Hypothalamus (tissue), 51 donors: ENCODE measurements around the gene CD164.
"Not testable (repeated sequence)": the region's sequence is repeated elsewhere in the genome, so short reads cannot be mapped to it uniquely, and the experiment has no call there.

ENCODE experiments used
- DNase-seq, 51 donors: peaks; one replicate each; lab custom pipeline; 2025; lab: John Stamatoyannopoulos, UW

CD164 gene

GRCh38 chr6:109377717-109378116, 4.5 kb downstream of the CD164 start:
- DNase-seq, result no peak

GRCh38 chr6:109374326-109374892, 7.9 kb downstream of the CD164 start:
- DNase-seq, result no peak

DNA sequence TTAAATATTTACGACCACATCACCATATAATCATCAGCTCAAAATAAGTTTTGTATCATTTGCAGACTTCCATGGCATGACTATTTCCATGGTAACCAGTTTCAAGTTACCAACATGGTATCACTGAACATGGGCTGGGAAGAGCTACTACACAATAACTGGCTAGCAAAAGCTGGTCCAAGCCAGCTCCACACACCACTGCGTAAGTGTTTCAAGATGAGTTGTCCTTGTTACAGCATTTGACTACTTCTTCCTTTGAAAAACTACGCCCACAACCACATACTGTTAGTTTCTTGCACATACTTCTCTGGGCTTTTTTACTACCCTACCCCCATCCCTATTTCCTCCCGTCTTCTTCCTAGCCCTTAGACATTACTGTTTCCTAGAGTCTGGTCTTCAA, 8.5 kb downstream of the CD164 start:
- no peak for DNase-seq

GRCh38 chr6:109373331-109373730, 8.9 kb downstream of the CD164 start:
- DNase-seq, result no peak

- no peak for DNase-seq
These were observed 10.1 kb downstream of the CD164 start for GRCh38 chr6:109372130-109372529.

DNA sequence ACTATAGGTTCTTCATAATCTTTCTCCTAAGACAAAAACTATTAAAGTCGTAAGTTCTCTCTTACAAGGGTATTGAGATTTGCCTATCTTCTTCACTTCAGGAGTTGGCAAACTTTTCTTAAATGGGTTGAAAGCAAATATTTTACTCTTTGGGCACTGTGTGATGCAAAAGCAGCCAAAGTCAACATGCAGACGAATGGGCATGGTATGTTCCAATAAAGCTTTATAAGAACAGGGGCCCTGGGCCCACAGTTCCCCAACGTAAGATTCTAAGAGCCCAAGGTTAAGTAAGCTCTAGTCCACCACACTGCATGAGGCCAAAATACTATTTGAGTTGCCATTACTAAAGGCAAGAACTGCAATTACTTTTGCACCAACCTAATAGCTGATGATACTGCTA, 11.5 kb downstream of the CD164 start:
- no peak for DNase-seq

DNA sequence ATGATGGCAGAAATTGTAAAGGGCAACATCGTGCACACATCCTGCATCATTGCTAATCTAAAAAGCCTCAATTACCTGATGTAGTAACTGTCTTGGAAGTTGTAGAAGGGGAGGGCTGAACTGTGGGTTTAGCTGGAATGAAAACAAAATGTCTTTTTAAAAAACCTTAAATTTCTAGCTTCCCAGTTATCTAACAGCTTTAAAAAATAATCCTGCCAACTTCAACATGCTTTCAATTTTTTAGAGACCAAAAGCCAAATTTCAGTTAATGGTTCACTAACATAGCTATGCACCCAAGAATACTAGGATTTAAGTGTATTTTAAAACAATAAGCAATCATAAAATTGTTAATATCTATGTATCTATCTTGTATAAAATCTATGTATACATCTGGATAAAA, 11.9 kb downstream of the CD164 start:
- no peak for DNase-seq

- DNase-seq, result no peak
These were observed 12.5 kb downstream of the CD164 start for GRCh38 chr6:109369728-109370127.

DNA sequence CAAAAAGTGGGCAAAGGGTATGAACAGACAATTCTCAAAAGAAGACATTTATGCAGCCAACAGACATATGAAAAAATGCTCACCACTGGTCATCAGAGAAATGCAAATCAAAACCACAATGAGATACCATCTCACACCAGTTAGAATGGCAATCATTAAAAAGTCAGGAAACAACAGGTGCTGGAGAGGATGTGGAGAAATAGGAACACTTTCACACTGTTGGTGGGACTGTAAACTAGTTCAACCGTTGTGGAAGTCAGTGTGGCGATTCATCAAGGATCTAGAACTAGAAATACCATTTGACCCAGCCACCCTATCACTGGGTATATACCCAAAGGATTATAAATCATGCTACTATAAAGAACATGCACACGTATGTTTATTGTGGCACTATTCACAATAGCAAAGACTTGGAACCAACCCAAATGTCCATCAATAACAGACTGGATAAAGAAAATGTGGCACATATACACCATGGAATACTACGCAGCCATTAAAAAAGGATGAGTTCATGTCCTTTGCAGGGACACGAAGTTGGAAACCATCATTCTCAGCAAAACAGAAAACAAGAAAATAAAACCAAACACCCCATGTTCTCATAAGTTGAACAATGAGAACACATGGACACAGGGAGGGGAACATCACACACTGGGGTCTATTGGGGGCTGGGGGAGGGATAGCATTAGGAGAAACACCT, 17.7 kb downstream of the CD164 start:
- not testable (repeated sequence) for DNase-seq

DNA sequence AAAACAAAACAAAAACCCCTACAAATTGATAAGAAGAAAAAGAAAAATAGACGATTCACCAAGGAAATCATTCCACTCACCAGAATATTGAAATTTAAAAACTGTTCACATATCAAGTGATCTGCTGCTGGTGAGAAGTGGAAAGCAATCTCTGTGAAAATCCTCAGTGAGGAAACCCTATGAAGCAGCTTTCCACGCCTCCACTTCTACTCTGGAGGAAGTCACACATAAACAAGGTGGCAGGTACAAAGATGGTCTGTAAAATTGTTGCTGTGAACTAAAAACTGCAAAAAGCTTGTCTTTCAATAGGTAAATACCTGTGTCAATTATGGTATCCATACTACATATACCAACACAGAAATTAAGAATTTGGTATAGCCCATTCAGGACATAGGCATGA, 18.5 kb downstream of the CD164 start:
- no peak for DNase-seq

- no peak for DNase-seq
These were observed 20.0 kb downstream of the CD164 start for GRCh38 chr6:109362102-109362884.

GRCh38 chr6:109360791-109361190, 21.5 kb downstream of the CD164 start:
- no peak for DNase-seq

- no peak for DNase-seq
These were observed 22.0 kb downstream of the CD164 start for GRCh38 chr6:109360281-109360680.

DNA sequence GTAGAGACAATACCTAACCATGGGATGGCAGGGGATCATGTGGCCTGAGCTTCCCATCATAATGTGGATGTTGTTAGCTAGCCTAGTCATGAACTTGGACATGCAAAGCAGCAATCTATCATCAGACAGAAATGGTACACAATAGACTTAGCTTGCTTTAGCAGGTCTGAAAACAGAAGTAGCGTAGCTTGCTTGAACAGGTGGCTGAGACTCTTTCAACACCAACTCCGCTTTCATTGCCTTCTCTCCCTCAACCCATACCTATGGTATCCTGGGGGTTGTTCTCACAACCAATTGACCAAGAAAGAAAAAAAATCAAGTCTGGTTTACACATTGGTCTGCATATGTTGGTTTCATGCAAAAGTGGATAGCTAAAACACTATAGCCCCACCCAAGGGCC, 23.0 kb downstream of the CD164 start:
- DNase-seq, result no peak

- no peak for DNase-seq
These were observed 24.1 kb downstream of the CD164 start for GRCh38 chr6:109358204-109358603.

GRCh38 chr6:109356237-109356636, 26.0 kb downstream of the CD164 start:
- no peak for DNase-seq

- no peak for DNase-seq
These were observed 30.8 kb downstream of the CD164 start for GRCh38 chr6:109351231-109352130.

DNA sequence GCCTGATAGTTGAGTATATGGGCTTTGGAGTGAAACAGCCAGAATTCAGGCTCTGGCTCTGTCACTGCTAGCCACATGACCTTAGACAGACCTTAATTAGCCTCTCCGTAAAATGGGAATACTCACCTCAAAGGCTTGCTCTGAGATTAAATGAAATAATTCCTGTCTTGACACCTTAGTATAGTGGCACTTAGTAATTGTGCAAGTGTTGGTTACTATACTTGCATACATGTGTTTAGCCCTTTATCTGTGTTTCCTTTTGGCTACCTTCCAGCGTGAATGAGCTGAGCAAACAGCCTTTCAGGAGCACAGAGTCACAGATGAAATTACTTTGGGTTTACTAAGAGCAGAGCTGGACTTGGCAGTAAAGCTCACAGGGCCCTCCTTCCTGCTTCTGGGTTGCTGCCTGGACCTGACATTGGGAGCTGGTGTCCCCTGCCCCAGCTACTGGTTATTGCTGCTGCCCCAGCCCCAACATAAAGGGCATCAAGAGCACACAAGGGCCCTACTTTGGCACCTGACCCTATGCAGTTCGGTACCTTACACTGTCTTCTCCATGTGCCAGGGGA, 32.8 kb downstream of the CD164 start:
- DNase-seq, result no peak

DNA sequence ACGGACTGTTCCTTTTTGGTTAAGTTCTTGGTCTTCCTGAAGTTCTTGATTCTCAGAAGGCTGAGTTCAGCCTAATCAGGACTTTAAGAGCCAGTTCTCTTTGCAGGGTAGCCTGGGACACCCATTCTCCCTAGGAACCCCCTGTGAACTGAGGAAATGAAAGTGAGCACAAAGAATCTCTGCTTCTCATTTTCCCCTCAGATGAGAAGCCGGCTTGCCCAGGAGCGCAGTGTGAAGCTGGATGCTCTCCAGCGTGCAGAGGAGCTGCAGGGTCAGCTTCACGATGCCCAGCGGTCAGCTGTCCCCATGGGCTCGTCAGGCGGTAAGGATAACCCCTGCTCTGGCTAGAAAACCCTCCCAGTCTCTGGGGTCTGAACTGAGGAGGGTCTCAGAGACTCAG, 34.0 kb downstream of the CD164 start:
- DNase-seq, result peak in 6 of 51 donors; percentile 3 to 10 (median 8)

DNA sequence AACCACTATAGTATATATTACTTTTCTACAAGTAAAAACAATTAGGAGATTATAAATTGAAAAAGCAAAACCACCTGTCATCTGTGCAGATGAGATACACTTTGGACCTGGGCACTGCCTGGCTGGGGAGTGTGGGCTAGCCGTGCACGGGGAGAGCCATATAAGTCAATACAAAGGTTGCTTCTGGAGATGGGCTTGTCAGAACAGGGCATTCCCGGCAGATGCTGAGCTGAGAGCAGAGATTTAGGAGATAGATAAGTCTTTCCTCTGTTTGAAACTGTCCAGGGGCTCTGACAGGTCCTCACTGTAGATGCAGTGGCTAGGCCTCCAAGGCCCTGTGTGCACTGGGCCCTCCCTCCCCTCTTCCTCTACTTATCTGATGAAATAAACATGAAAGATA, 34.5 kb downstream of the CD164 start:
- no peak for DNase-seq

DNA sequence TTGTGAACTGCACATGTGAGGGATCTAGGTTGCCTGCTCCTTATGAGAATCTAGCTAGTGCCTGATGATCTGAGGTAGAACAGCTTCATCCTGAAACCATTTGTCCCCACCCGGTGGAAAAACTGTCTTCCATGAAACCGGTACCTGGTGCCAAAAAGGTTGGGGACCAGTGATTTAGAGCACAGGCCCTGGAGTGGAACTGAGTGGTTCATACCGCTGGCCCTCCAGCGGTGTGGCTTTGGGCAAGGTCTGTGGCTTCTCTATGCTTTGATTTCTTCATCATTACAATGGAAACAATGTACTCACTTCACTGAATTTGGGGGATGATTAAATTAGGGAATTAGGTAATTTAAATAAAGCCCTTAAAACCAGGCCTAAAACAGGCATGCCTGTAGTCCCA, 36.3 kb downstream of the CD164 start:
- DNase-seq, result no peak
